Motor neuron (in vitro differentiated cells): ENCODE measurements around the gene POLR3F. TPM values are rescaled to one million over a fixed set of nuclear protein-coding genes. Genes with fewer than 3 reads are reported as not detected.

Experiments
- ATAC-seq, 8 experiments: fragments of 200-7000 bp; cut with Tn5 transposase; replicated peaks in 6 of 8; 2 replicates each; pipeline ENCODE4 v1.8.0; 2021; ENCODE audit warnings: mild to moderate bottlenecking in 8 of 8, moderate library complexity in 8 of 8
- H3K27ac ChIP-seq, 2 donors: fragments of 250-450 bp; sonication (Bioruptor Pico); 2 replicates each; pipeline ENCODE4 v1.9.0; 2021; ENCODE audit warnings: antibody characterized with exemption in 2 of 2, mild to moderate bottlenecking in 2 of 2, moderate library complexity in 1 of 2
- H3K4me1 ChIP-seq, 2 donors: fragments of 250-450 bp; sonication (Bioruptor Pico); replicated peaks in 1 of 2; 2 replicates each; pipeline ENCODE4 v1.6.1; 2021; ENCODE audit warnings: antibody characterized with exemption in 2 of 2, mild to moderate bottlenecking in 2 of 2, moderate library complexity in 1 of 2
- H3K4me3 ChIP-seq, 5 donors: fragments of 250-450 bp; sonication (Bioruptor Pico); 2 replicates each; pipeline ENCODE4 v1.9.0; 2021; ENCODE audit warnings: antibody characterized with exemption in 5 of 5, mild to moderate bottlenecking in 5 of 5, moderate library complexity in 4 of 5
- WGBS, 10 experiments: fragments of 450-650 bp; shearing (Covaris generic); methylation state at CpG; one replicate each; pipeline ENCODE4 v1.0.0; 2022; 5-methylcytosine and 5-hydroxymethylcytosine counted together
- in situ Hi-C, 9 experiments: fragments of 400-800 bp; cut with MboI; loops; one replicate each; pipeline ENCODE4 v1.15.0; 2021; ENCODE audit warnings: low sequenced_read_pairs in 9 of 9, low pct_unique_long_range_greater_than_20kb in 2 of 9; ENCODE audit not compliant: unreplicated experiment in 9 of 9
- total RNA-seq, 8 experiments: library from RNA; unstranded; fragments of 300-600 nt; gene quantifications; 2 replicates each; pipeline versions ENCODE4 v1.2.3 to v1.2.4, GENCODE V29; 2022

Gene POLR3F
- 10 to 100 TPM; 12.0 to 21.5 (median 15.6) TPM for total RNA-seq

GRCh38 chr20:18466894-18467730, at the start of gene POLR3F, which contains the start of gene DZANK1:
Gene POLR3F, plus strand, starts transcription at chr20:18467390. Its CDS starts 117 bp downstream, at chr20:18467507.
Gene DZANK1, minus strand, starts transcription at chr20:18467030. Its CDS starts 1,672 bp downstream, at chr20:18465358.
- peak within 1 kb of the TSS; percentile 93 to 98 for H3K27ac ChIP-seq
- peak; percentile 98 to 100 (median 99) for ATAC-seq
- in situ Hi-C loops = no loop called here
- H3K4me1 ChIP-seq = peaks cover 11 to 16% of the 10 kb centered on the region in 2 donors
- peak within 1 kb of the TSS; percentile 48 to 94 (median 58) for H3K4me3 ChIP-seq
- WGBS, 10 experiments = 0 to 4% (median 1%) methylated on average over 4 to 18 of the region's 57 CpGs; no CpG with 5 or more reads in 1 of the 10 experiments

DNA sequence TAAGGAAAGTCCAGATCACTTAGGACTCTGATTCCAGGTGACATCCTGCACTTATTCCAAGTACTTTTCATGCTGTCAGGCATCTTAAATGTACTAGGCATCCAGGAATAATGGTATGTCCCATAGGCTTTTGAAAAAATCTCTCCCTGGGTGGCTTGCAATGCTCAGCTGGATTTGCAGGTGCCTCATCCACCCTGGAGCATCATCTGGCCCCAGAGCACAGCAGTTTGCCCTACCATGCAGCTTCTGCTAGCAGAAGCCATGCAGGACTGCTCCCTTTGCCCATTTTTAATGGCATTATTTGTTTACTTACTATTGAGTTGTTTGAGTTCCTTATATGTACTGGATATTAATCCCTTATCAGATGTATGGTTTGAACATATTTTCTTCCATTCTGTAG, 45.6 kb upstream of the POLR3F start:
- in situ Hi-C loops = no loop called here
- ATAC-seq = no peak
- Histone ChIP-seq H3K27ac (no peak overlapping the region), H3K4me1 (no peaks in the 10 kb centered on the region), H3K4me3 (no peak overlapping the region)

DNA sequence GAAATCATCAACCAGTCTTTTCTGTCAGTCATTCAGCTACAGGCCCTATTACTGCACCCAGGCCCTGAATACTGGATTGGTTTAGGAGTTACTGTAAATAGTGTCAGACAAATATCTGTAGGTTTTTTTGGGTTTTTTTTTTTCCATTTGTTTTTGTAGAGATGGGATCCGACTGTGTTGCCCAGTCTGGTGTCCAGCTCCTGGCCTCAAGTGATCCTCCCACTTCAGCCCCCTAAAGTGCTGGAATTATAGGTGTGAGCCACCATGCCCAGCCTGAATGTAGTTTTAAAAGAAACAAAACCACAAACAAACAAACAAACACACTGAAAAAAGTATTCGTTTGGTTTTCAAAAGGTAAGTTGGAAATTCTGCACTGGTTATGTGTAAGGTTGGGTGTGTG, 40.0 kb upstream of the POLR3F start:
- no peaks in the 10 kb centered on the region for H3K4me1 ChIP-seq
- WGBS, 10 experiments = 43 to 100% (median 88%) methylated on average over 1 to 2 of the region's 2 CpGs; no CpG with 5 or more reads in 1 of the 10 experiments
- no peak for ATAC-seq
- no peak overlapping the region for H3K4me3 ChIP-seq
- in situ Hi-C loops = no loop called here
- H3K27ac ChIP-seq = no peak overlapping the region

GRCh38 chr20:18428490-18429173, 38.6 kb upstream of the POLR3F start:
- H3K4me1 ChIP-seq = no peaks in the 10 kb centered on the region
- no peak for ATAC-seq
- in situ Hi-C loops = no loop called here
- H3K4me3 ChIP-seq = no peak overlapping the region
- 42 to 100% (median 83%) methylated on average over 1 to 3 of the region's 3 CpGs; no CpG with 5 or more reads in 1 of the 10 experiments for WGBS, 10 experiments
- H3K27ac ChIP-seq = no peak overlapping the region

GRCh38 chr20:18430172-18430826, 36.9 kb upstream of the POLR3F start:
- Histone ChIP-seq H3K4me1 (no peaks in the 10 kb centered on the region), H3K27ac (no peak overlapping the region), H3K4me3 (no peak overlapping the region)
- 78 to 100% (median 91%) methylated on average over 2 to 9 of the region's 9 CpGs; no CpG with 5 or more reads in 1 of the 10 experiments for WGBS, 10 experiments
- in situ Hi-C loops = no loop called here
- no peak for ATAC-seq

DNA sequence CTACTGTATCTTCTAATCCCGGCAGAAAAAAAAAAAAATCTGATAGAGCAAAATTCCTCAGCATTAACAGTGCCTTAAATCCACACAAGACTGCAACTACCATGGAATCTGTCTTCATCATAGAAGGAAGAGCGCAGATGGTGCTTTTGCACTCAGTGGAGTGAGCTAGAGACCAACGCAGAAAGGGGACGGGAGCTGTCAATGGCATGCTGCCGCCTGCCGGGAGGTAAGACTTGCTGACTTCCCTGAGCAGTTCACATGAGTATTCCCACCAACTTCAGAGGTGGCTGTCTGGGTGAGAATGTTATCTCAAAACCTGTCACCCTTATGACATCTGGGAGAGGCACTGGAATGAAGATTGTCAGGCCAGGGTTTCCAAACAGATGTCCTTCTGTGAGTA, 36.0 kb upstream of the POLR3F start:
- no peak overlapping the region for H3K27ac ChIP-seq
- in situ Hi-C loops = no loop called here
- no peaks in the 10 kb centered on the region for H3K4me1 ChIP-seq
- ATAC-seq = no peak
- no peak overlapping the region for H3K4me3 ChIP-seq
- 70 to 100% (median 91%) methylated on average over 1 to 6 of the region's 6 CpGs; no CpG with 5 or more reads in 1 of the 10 experiments for WGBS, 10 experiments

DNA sequence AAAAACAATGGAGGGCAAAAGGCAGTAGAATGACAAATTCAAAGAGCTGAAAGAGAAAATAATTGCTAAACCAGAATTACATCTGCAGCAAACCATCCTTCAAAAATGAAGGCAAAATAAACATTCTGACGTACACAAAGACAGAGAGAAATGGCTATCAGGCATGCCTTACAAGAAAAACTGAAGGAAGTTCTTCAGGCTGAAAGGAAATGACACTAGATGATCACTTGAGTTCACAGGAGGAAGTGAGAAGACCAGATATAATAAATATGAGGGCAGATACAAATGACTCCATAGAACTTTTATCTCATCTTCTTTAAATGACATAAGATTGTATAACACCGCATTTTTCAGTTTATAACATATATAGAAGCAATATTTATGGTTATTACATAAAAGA, 30.3 kb upstream of the POLR3F start:
- 40 to 95% (median 75%) methylated on average over 1 to 2 of the region's 2 CpGs; no CpG with 5 or more reads in 1 of the 10 experiments for WGBS, 10 experiments
- H3K4me1 ChIP-seq = no peaks in the 10 kb centered on the region
- H3K4me3 ChIP-seq = no peak overlapping the region
- no peak for ATAC-seq
- in situ Hi-C loops = no loop called here
- H3K27ac ChIP-seq = no peak overlapping the region

GRCh38 chr20:18440403-18440802, 26.8 kb upstream of the POLR3F start:
- no peak for ATAC-seq
- no peak overlapping the region for H3K4me3 ChIP-seq
- 0 to 46% (median 0%) methylated on average over 1 of the region's 1 CpG; no CpG with 5 or more reads in 6 of the 10 experiments for WGBS, 10 experiments
- H3K27ac ChIP-seq = no peak overlapping the region
- in situ Hi-C loops = no loop called here
- no peaks in the 10 kb centered on the region for H3K4me1 ChIP-seq

DNA sequence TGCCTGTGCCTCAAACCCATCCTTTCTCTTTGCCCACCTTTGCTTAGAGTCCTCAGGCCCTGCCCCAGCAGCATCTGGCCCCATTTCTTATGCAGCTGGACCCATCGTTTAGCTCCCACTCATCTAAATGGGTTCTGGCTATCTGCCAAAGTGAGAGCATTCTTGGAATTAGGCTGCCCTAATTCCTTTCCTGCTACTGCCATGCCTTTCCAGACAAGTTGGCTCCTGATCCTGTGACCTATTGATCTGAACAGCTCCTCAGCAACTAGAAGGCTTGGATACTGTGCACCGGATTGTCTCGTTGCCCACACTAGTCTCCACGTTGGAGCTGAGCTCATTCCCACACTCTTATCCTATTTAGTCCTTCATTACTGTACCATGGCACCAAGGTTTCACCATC, 23.3 kb upstream of the POLR3F start:
- no peak for ATAC-seq
- Histone ChIP-seq H3K4me1 (no peaks in the 10 kb centered on the region), H3K27ac (no peak overlapping the region), H3K4me3 (no peak overlapping the region)
- in situ Hi-C loops = no loop called here
- WGBS, 10 experiments = 0 to 100% (median 67%) methylated on average over 1 to 4 of the region's 4 CpGs; no CpG with 5 or more reads in 5 of the 10 experiments

- in situ Hi-C loops = no loop called here
- H3K4me1 ChIP-seq = no peaks in the 10 kb centered on the region
- no peak overlapping the region for H3K4me3 ChIP-seq
- H3K27ac ChIP-seq = no peak overlapping the region
- 49 to 94% (median 88%) methylated on average over 1 to 3 of the region's 3 CpGs for WGBS, 10 experiments
- no peak for ATAC-seq
These were observed 10.6 kb upstream of the POLR3F start for GRCh38 chr20:18456600-18456999.

- H3K4me1 ChIP-seq = peaks cover 11 to 16% of the 10 kb centered on the region in 2 donors
- 25 to 83% (median 49%) methylated on average over 1 to 6 of the region's 6 CpGs for WGBS, 10 experiments
- ATAC-seq = no peak
- in situ Hi-C loops = no loop called here
- H3K27ac ChIP-seq = no peak overlapping the region
- peak overlapping the region in 1 of 5 donors; percentile 87 for H3K4me3 ChIP-seq
These were observed 1.5 kb upstream of the POLR3F start for GRCh38 chr20:18465536-18466200.

- in situ Hi-C loops = no loop called here
These were observed 656 bp upstream of the POLR3F start for GRCh38 chr20:18466574-18466893.

More at GRCh38 chr20:18466574-18466893, 656 bp upstream of the POLR3F start:
- 0 to 5% (median 2%) methylated on average over 2 to 13 of the region's 15 CpGs; no CpG with 5 or more reads in 3 of the 10 experiments for WGBS, 10 experiments
- peak; percentile 22 to 73 (median 66) for ATAC-seq
- peak overlapping the region in 1 of 2 donors; percentile 98 for H3K27ac ChIP-seq
- peaks cover 11 to 16% of the 10 kb centered on the region in 2 donors for H3K4me1 ChIP-seq
- peak overlapping the region; percentile 48 to 94 (median 58) for H3K4me3 ChIP-seq
